MM.1S (cell line): Measurements from ENCODE around the gene COA8.

Source experiments
- DNase-seq: peaks from one replicate; pipeline ENCODE4 v3.0.0-alpha.2; 2015
- H2AFZ ChIP-seq: fragments of 300-600 bp; sonication (generic); 2 replicates; pipeline ENCODE4 v1.6.0; 2016; ENCODE audit warnings: antibody characterized with exemption, low read length
- H3F3A ChIP-seq: fragments of 300-600 bp; sonication (generic); 2 replicates; pipeline ENCODE4 v1.6.1; 2016; ENCODE audit warnings: mild to moderate bottlenecking, antibody characterized with exemption, low read length, moderate library complexity, mixed read lengths; ENCODE audit not compliant: insufficient read depth
- H3K27ac ChIP-seq: fragments of 300-600 bp; sonication (generic); 2 replicates; pipeline ENCODE4 v1.5.1; 2016; ENCODE audit warnings: mild to moderate bottlenecking, low read length
- H3K27me3 ChIP-seq: fragments of 300-600 bp; sonication (generic); replicated peaks from 2 replicates; pipeline ENCODE4 v1.6.0; 2016; ENCODE audit warnings: low read length; ENCODE audit not compliant: insufficient read depth
- H3K36me3 ChIP-seq: fragments of 300-600 bp; sonication (generic); replicated peaks from 2 replicates; pipeline ENCODE4 v1.6.1; 2016; ENCODE audit warnings: mild to moderate bottlenecking, low read length, mixed read lengths; ENCODE audit not compliant: insufficient read depth
- H3K4me1 ChIP-seq: fragments of 300-600 bp; sonication (generic); 2 replicates; pipeline ENCODE4 v1.6.1; 2016; ENCODE audit warnings: low read length, mixed read lengths
- H3K4me2 ChIP-seq: fragments of 300-600 bp; sonication (generic); 2 replicates; pipeline ENCODE4 v1.6.0; 2016; ENCODE audit warnings: low read depth, low read length
- H3K4me3 ChIP-seq: fragments of 300-600 bp; sonication (generic); 2 replicates; pipeline ENCODE4 v1.5.1; 2016; ENCODE audit warnings: low read length, mixed read lengths
- H3K79me2 ChIP-seq: fragments of 300-600 bp; sonication (generic); 2 replicates; pipeline ENCODE4 v1.6.1; 2016; ENCODE audit warnings: mixed run types, low read length, mixed read lengths
- H3K9ac ChIP-seq: fragments of 300-600 bp; sonication (generic); 2 replicates; pipeline ENCODE4 v1.6.1; 2016; ENCODE audit warnings: low read length, mixed read lengths
- H3K9me2 ChIP-seq: fragments of 300-600 bp; sonication (generic); replicated peaks from 2 replicates; pipeline ENCODE4 v1.6.1; 2016; ENCODE audit warnings: mild to moderate bottlenecking, low read length, mixed read lengths; ENCODE audit not compliant: insufficient read depth
- H3K9me3 ChIP-seq: fragments of 300-600 bp; sonication (generic); replicated peaks from 2 replicates; pipeline ENCODE4 v1.6.1; 2016; ENCODE audit warnings: mild to moderate bottlenecking, low read length, mixed read lengths; ENCODE audit not compliant: insufficient read depth
- H4K20me1 ChIP-seq: fragments of 300-600 bp; sonication (generic); 2 replicates; pipeline ENCODE4 v1.6.1; 2016; ENCODE audit warnings: mild to moderate bottlenecking, low read length, moderate library complexity, mixed read lengths; ENCODE audit not compliant: insufficient read depth
- EZH2 ChIP-seq: fragments of 300-600 bp; sonication (generic); optimal IDR thresholded peaks from 2 replicates; pipeline ENCODE3; 2017; ENCODE audit warnings: low read depth, mild to moderate bottlenecking, antibody characterized with exemption, low read length, mixed read lengths
- EZH2phosphoT487 ChIP-seq: fragments of 300-600 bp; sonication (generic); IDR thresholded peaks from 2 replicates; pipeline ENCODE4 v1.6.1; 2018; ENCODE audit warnings: antibody characterized with exemption, low read length
- TF ChIP-seq, protein P1 (sequence below): fragments of 300-600 bp; sonication (generic); IDR thresholded peaks from 2 replicates; pipeline ENCODE4 v1.5.1; 2016; ENCODE audit warnings: antibody characterized with exemption, low read length, mixed read lengths

Gene COA8

DNA sequence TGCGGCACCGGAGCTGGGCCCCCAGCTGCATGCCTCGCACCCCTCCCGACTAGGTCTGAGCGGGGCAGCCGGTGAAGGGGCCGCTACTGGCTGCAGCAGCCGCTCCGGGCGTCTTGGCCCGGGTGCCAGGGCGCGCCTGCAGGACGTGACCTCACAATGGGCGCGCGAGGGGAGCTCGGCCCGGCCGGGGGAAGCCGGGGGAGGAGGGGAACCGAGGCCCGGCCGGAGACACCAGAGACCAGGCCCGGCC, 656 bp upstream of the COA8 start:
- H3K4me1 ChIP-seq, result no peaks in the 10 kb centered on the region
- peak overlapping the region; percentile 66; the same call in 1 of the 2 replicates for H3K27ac ChIP-seq
- H3K79me2 ChIP-seq, result peaks cover 77% of the 10 kb centered on the region
- peak overlapping the region; percentile 89 for H3K4me3 ChIP-seq
- peak overlapping the region; percentile 75 for H3K9ac ChIP-seq
- peak overlapping the region; percentile 53; the same call in 1 of the 2 replicates for H3K4me2 ChIP-seq
- DNase-seq, result no peak
- H3K9me2 ChIP-seq, result no peaks in the 10 kb centered on the region
- no peaks in the 10 kb centered on the region for H3K9me3 ChIP-seq
- H3K27me3 ChIP-seq, result no peaks in the 10 kb centered on the region
- no peaks in the 10 kb centered on the region for H3K36me3 ChIP-seq
- H3F3A ChIP-seq, result no peaks in the 10 kb centered on the region
- H2AFZ ChIP-seq, result peak overlapping the region; percentile 45
- TF ChIP-seq EZH2 (no peak), EZH2phosphoT487 (no peak)
- TF ChIP-seq, protein P1, sequence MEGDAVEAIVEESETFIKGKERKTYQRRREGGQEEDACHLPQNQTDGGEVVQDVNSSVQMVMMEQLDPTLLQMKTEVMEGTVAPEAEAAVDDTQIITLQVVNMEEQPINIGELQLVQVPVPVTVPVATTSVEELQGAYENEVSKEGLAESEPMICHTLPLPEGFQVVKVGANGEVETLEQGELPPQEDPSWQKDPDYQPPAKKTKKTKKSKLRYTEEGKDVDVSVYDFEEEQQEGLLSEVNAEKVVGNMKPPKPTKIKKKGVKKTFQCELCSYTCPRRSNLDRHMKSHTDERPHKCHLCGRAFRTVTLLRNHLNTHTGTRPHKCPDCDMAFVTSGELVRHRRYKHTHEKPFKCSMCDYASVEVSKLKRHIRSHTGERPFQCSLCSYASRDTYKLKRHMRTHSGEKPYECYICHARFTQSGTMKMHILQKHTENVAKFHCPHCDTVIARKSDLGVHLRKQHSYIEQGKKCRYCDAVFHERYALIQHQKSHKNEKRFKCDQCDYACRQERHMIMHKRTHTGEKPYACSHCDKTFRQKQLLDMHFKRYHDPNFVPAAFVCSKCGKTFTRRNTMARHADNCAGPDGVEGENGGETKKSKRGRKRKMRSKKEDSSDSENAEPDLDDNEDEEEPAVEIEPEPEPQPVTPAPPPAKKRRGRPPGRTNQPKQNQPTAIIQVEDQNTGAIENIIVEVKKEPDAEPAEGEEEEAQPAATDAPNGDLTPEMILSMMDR, result no peak
- 0 out of 2 replicates have a peak, but pooled peaks cover 3% of the 10 kb centered on the region for H4K20me1 ChIP-seq

- Histone ChIP-seq H3K27ac (no peak overlapping the region), H3K9me3 (no peaks in the 10 kb centered on the region), H3K4me1 (no peaks in the 10 kb centered on the region), H3K79me2 (peaks cover 70% of the 10 kb centered on the region), H2AFZ (peak overlapping the region; percentile 82), H3K36me3 (no peaks in the 10 kb centered on the region), H3K27me3 (no peaks in the 10 kb centered on the region), H3K4me2 (peak overlapping the region; percentile 83), H3F3A (no peaks in the 10 kb centered on the region), H3K9ac (peak overlapping the region; percentile 56; the same call in 1 of the 2 replicates), H3K4me3 (peak overlapping the region; percentile 86), H3K9me2 (no peaks in the 10 kb centered on the region), H4K20me1 (no peaks in the 10 kb centered on the region)
- DNase-seq, result no peak
- TF ChIP-seq, protein P1, result no peak
- no peak for TF ChIP-seq EZH2
- TF ChIP-seq EZH2phosphoT487, result no peak
Observed at GRCh38 chr14:103563226-103563620, 463 bp downstream of the COA8 start.

- Histone ChIP-seq H3F3A (no peaks in the 10 kb centered on the region), H3K27me3 (no peaks in the 10 kb centered on the region), H3K9me2 (no peaks in the 10 kb centered on the region), H3K4me3 (peak overlapping the region; percentile 86), H3K4me1 (no peaks in the 10 kb centered on the region), H3K36me3 (no peaks in the 10 kb centered on the region), H3K9me3 (no peaks in the 10 kb centered on the region), H2AFZ (no peak overlapping the region), H3K4me2 (peak overlapping the region; percentile 83), H3K79me2 (peaks cover 63% of the 10 kb centered on the region), H3K27ac (no peak overlapping the region), H3K9ac (no peak overlapping the region; the same call in 1 of the 2 replicates), H4K20me1 (no peaks in the 10 kb centered on the region)
- DNase-seq, result no peak
- no peak for TF ChIP-seq EZH2
- TF ChIP-seq, protein P1, result no peak
Observed at GRCh38 chr14:103563844-103564505, 1.2 kb downstream of the COA8 start.
